GM18499 (cell line): Measurements from ENCODE around the gene ILKAP.

ENCODE experiments used
- ATAC-seq: cut with Tn5 transposase; IDR thresholded peaks from one replicate; pipeline ENCODE4 v1.9.1; 2021; ENCODE audit warnings: moderate number of reproducible peaks; ENCODE audit not compliant: insufficient read depth, unreplicated experiment

ILKAP gene

GRCh38 chr2:238237431-238238135, 34.1 kb upstream of the ILKAP start:
- no peak for ATAC-seq

GRCh38 chr2:238236571-238236970, 33.1 kb upstream of the ILKAP start:
- no peak for ATAC-seq

- no peak for ATAC-seq
Observed at GRCh38 chr2:238235856-238236255, 32.4 kb upstream of the ILKAP start.

- ATAC-seq = no peak
Observed at GRCh38 chr2:238235331-238235732, 31.8 kb upstream of the ILKAP start.

- ATAC-seq = no peak
Observed at GRCh38 chr2:238233625-238234024, 30.1 kb upstream of the ILKAP start.

GRCh38 chr2:238231809-238232208, 28.3 kb upstream of the ILKAP start:
- no peak for ATAC-seq

GRCh38 chr2:238231251-238231793, 27.8 kb upstream of the ILKAP start:
- no peak for ATAC-seq

- ATAC-seq = no peak
Observed at GRCh38 chr2:238230699-238231098, 27.2 kb upstream of the ILKAP start.

GRCh38 chr2:238228700-238229099, 25.2 kb upstream of the ILKAP start:
- no peak for ATAC-seq

- no peak for ATAC-seq
Observed at GRCh38 chr2:238227587-238228032, 24.1 kb upstream of the ILKAP start.

GRCh38 chr2:238226698-238227586, 23.4 kb upstream of the ILKAP start:
- no peak for ATAC-seq

GRCh38 chr2:238225911-238226697, 22.6 kb upstream of the ILKAP start:
- ATAC-seq = no peak

GRCh38 chr2:238225121-238225520, 21.6 kb upstream of the ILKAP start:
- no peak for ATAC-seq

GRCh38 chr2:238224356-238225035, 21.0 kb upstream of the ILKAP start:
- ATAC-seq = no peak

- no peak for ATAC-seq
Observed at GRCh38 chr2:238220892-238221521, 17.5 kb upstream of the ILKAP start.

GRCh38 chr2:238220274-238220891, 16.9 kb upstream of the ILKAP start:
- ATAC-seq = no peak

- no peak for ATAC-seq
Observed at GRCh38 chr2:238216651-238217184, 13.2 kb upstream of the ILKAP start.

GRCh38 chr2:238207006-238207405, 3.5 kb upstream of the ILKAP start:
- ATAC-seq = no peak
